NCI-H1694 treated with DMSO at 0.1 percent for 48 hours (cell line): ENCODE data around the gene PAX3.

Experiments
- DNase-seq: peaks from one replicate; lab custom pipeline; 2025; lab: John Stamatoyannopoulos, UW

Gene PAX3

GRCh38 chr2:222296911-222297599, 1.7 kb downstream of the PAX3 start:
- DNase-seq = no peak

- DNase-seq = no peak
Measured at GRCh38 chr2:222296311-222296741, 2.5 kb downstream of the PAX3 start.

GRCh38 chr2:222295368-222296062, 3.3 kb downstream of the PAX3 start:
- no peak for DNase-seq

- no peak for DNase-seq
Measured at GRCh38 chr2:222294996-222295367, 3.8 kb downstream of the PAX3 start.

DNA sequence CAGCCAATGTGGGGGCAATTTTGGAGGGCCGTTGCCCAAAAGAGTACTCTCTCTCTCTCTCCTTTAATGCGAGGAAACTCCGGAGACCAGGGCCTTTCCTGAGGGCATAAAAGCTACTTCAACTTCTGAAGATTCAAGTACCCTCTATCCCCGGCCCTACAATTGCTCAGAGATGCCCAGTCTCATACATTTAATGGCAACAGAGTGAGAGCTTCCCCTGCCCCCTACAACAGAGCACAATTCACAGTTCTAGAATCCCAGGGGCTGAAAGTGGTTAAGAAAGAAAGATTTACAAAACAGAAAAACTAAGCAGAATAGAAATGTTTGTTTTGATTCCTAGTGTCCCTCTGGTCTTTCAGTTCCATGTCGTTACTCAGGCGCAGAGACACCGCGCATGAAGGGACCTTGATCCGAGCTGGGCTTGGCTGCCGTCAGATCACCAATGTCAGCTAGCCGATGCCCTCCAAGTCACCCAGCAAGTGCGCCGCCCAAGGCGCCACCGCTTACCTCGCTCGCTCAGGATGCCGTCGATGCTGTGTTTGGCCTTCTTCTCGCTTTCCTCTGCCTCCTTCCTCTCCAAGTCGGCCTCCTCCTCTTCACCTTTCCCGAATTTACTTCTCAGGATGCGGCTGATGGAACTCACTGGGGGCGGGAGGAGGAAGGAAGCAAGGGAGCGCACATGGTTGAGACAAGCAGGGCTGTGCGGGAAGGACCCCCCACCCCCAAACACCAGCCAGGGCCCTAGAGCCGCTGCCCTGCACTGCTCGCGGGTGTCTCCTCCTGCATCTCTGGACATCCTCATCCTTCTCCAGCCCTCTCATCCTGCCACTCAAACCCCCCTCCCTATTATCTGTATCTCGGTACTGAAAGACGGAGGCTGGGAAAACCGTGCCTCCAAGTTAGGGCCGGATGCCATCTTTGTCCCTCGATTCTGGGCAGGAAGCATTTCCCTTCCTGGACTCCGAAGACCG, 4.9 kb downstream of the PAX3 start:
- no peak for DNase-seq

GRCh38 chr2:222292149-222293134, 6.4 kb downstream of the PAX3 start:
- no peak for DNase-seq

GRCh38 chr2:222291485-222291841, 7.3 kb downstream of the PAX3 start:
- no peak for DNase-seq

- DNase-seq = peak; percentile 72
Measured at GRCh38 chr2:222290736-222291484, 7.9 kb downstream of the PAX3 start.

GRCh38 chr2:222290401-222290735, 8.4 kb downstream of the PAX3 start:
- DNase-seq = no peak

- no peak for DNase-seq
Measured at GRCh38 chr2:222289278-222290160, 9.3 kb downstream of the PAX3 start.

DNA sequence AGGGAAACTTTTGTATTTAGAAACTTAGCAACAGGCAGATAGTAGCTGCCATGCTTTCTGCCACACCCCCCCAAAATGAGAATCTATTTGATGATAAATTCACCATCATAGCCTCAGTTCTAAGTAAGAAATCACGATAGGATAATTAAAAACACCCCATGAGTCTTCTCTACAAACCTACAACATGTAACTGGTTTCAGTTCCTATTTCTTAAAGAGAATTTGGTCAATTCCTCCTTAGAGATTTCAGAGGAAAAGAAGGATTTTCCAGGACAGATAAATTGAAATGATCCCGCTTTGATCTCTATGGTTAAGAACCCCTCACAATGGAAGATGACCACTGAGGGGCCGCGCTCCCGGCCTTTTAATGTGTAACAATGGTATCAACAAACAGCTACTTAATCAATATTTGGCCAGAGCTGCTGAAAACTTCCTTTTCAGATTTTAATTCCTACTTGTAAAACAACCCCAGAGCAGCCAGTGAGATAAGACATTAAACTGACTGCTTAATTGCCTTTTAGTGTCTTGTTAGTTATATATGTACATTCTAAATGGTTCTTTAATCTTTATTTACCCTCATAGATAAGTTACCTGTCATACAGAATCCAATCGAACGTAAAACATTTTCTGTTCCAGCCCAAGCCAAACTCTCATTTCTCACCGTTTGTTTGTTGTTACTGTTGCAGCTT, 10.1 kb downstream of the PAX3 start:
- no peak for DNase-seq

DNA sequence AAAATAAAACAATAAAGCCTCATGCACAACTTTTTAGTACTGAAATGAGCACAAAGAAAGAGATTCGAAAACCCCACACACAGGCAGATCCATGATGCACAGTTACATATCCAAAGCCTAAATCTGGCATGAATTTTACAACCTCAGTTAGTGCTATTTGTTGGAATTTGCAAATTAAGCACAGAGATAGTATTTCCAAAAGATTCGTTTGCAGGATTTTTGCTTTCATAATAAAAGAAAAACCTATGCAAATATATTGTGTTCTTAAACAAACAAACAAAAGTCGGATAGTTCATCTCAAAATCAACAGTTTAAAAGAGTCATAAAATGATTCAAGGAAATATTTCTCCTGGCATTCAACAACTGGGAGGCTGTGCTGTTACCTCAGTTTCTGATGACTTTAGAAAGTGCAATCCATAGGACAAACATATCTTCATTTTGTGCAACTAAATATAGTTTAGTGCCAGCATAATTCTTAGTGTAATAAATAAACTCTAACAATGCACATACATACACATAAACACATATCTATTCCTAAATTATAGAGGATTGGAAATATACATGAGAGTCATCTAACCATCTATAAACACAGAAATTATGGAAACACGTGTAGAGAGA, 10.8 kb downstream of the PAX3 start:
- DNase-seq = no peak

- no peak for DNase-seq
Measured at GRCh38 chr2:222284466-222284865, 14.3 kb downstream of the PAX3 start.

DNA sequence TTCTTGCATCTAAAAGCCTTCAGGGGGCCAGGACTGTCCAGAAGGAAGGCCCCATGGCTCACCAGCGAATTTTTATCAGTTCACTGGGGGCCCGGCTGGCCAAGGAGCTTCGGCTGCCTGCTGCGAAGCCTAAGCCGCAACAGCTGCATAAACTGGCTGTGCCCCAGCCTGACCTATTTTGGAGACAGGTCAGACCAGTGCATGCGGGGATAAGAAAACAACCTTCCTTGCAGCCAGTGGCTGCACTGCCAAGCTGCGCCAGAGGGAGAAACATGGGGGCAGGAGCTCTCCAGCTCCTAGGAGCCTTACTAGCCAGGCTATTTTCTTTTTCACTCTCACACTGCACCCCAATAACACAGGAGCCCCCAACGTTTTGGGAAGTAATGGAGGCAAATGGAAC, 15.2 kb downstream of the PAX3 start:
- no peak for DNase-seq

DNA sequence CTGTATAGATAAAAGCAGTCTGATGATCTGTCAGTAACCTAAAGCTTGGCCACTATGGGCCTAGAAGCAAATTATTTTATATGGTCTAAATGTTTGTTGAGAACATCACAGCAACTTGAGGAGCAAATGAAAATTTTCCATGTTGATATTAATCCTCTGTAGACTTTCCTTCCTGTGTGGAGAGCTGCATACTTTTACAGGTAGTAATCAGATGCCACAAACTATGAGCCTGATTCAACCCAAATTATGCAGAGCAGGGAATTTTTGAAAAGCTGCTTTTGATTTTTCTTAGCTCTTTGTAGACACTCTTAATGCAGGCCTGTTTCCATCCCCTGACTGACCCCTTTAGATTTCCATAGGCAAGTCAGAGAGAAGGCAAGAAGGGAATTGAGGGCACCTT, 17.3 kb downstream of the PAX3 start:
- no peak for DNase-seq

- DNase-seq = no peak
Measured at GRCh38 chr2:222280795-222281194, 18.0 kb downstream of the PAX3 start.

DNA sequence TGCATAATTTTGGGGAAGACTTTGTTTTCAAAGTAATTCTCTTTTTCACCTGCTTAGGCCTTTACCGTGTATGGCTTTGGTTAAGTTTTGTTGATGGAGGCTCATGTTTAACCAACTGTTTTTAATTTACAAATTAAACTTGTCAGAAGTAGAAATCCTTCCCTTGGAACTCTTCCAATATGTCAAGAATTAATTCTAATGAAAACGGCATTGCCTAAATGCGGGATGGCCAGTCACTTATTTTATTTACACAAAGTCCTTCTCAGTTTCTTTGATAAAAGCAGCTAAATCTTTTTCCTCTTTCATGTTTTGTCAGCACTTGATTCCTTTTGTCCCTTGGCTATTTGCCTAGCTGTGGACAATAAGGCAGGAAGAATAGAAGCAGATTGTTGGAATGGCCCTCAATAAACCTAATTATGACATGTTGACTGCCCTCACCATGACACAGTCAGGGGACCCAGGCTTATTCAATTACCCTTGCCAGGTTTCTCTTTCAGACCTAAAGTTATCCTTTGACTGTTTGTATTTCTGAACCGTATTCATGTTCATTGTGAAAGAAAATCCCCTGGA, 26.3 kb downstream of the PAX3 start:
- DNase-seq = no peak

- no peak for DNase-seq
Measured at GRCh38 chr2:222271854-222272253, 26.9 kb downstream of the PAX3 start.
